NCI-H2227 treated with DMSO at 0.1 percent for 48 hours (cell line): Measurements from ENCODE around the gene FOSL2.

Source experiments
- DNase-seq: peaks from one replicate; lab custom pipeline; 2025; lab: John Stamatoyannopoulos, UW

The FOSL2 gene

DNA sequence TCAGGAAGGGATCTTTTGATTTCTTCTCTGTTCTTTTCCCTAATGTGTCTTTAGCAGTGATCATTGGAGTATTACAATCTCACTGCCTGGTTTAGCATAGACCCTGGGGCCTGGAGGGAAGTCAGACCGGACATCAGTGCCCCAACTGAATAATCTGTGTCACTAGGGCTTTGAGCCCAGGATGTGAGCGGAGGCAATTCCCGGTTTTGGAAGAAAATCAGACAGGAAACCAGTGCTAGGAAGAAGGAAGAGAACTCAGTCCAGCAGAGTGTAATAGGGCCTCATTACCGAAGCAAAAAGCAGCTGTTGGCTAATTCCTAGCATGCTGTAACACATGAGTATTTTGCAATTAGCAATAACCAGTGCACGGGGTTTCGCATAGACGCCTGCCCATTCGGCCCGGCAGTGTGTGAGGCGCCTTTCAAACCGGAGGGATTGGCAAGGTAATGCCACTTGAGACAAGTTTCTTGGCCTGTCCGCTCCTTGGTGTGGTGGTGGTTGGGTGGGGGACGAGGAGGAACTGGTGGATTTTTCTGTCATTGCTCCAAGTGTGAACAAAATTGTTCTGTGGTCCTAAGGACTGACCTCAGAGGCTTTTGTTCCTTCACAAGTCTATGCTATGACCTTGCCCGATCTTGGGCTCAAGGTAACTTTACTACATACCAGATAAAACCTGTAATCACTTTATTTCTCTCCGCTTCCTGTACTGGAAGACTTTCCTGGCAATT is 2.8 kb downstream of the FOSL2 start:
- DNase-seq = no peak

DNA sequence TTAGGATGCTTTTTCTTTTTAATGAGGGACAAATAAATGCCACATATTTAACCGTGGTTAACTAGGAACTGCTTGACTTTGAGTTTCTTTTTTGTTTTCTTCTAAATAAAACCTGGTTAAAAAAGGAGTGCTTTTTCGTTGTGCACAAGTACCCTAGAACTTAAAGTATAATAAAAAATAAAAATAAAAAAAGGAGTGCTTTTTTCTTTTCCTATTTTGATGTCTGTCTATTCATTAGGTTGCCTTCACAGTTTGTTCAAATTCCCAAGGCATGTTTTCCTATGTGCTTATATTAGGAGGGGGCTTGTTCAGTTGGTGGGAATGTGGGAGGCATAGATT is 4.4 kb downstream of the FOSL2 start:
- no peak for DNase-seq

DNA sequence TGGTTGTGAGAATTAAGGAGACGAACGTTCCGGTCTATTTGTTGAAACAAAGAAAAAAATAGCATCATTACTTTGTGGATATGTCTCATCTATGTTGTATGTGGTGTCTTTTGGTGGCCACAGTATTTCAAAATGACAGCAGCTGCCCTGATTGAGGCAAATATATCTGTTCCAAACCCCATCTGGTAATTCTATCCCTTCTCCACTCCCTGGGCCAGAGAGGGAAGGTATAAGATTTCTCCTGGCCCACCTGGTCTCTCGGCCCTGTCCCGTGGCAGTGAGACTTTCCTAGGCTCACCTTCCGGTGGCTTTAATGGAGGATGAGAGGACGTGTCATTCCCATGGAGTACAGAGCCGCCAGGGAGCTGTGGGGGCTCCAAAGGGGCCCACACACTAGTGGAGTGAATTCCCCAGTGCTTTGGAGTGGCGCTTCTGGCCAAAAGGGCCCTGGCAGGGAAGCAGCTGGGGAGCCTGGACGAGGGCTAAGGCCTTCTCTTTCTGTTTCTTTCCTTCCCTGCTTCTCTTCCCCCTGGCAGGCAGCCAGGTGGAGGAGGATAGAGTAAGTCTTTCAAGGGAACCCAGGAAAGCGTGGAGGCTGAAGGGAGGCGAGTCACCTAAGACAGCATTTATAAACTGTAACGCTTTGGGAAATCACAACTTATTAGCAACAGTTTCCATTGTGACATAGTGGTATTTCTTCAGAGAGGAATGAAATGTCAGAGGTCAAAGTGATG is 5.6 kb downstream of the FOSL2 start:
- no peak for DNase-seq

DNA sequence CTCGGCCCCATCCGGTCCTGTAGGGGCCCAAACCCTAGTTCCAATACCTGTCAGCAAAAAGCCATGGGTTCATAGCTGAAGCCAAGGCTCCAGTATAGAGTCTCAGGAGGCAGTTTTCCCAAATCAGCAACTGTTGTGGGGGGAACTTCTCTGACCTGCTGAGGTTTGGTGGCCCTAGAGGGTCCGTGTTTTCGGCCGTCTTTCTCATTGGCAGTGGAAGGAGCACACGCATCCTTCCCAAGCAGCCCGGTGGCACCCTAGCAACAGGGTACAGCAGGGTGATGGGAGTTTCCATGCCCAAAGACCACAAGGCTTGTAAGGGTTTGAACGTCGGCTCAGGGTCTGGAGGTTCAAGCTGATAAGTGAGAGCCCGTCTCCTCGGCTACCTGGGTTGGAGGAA is 6.6 kb downstream of the FOSL2 start:
- no peak for DNase-seq

DNA sequence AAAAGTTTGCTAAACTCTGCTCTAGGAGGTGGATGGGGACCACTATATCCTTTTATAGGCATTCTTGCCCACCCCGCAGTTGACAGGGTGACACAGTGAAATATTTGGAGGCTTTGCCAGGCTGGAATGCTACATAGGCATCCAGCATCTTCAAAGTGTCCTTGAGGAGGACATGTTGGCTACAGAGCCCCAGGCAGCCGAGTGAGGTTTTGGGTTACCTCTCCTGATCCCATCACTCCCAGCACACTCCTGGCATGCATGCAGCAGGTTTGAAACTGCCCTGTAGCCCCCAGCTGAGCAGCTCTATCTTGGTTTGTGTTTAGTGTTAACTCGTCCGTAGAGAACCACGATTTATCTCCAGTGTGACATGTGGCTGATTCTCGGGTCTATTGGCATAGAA is 7.3 kb downstream of the FOSL2 start:
- no peak for DNase-seq

DNA sequence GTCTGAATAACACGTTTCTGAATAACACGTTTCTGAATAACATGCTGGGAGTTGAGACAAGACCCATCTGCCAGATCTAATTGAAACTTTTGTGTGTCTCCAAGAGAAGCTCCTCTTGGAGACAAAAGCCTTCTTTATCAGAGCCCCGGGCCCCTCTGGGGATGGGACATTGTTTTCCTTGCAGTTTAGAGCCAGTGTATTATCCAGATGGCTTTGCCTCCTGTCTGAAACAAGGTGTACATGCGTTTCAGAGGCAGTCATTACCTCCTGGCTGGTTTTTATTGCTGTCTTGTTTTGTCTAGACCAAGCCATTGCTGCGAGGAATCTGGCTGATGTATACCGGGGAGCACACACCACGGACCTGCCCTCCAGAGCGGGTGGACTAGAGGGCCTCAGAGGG is 7.8 kb downstream of the FOSL2 start:
- DNase-seq = no peak

DNA sequence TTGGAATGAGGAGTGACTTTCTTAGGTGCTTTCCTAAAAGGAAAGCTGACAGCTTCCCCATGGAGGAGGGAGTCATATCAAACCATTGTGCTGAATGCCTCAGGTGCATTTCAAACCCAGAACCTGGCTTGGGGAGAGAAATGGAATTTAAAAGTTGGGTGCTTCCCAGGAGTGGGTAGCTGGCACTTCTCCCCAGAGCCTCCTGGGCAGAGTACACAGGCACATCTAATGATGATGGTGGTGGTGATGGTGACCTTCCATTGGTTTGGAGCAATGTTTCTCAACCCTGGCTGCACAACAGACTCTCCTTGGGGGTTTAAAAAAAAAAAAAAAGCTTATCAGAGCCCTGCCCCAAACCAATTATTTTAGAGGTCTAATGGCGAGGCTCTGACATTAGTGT is 8.3 kb downstream of the FOSL2 start:
- no peak for DNase-seq

DNA sequence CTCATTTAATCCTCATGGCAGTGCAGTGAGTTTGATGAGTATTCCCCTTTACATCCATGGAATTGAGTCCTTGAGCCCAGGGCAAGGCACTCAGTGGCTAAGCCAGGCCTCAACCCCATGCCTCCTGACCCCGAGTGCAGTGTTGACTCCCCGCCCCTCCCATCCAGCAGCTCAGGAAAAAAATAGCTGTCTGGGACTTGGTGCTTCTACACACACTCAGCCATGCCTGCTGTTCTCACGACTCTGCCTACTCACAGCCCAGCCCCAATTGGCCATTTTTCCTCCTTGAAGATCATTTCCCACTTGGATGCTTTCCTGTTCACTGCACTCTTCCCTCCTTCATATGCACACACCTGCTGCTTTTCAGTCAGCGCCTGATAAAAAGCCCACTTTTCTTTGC is 8.8 kb downstream of the FOSL2 start:
- DNase-seq = no peak

DNA sequence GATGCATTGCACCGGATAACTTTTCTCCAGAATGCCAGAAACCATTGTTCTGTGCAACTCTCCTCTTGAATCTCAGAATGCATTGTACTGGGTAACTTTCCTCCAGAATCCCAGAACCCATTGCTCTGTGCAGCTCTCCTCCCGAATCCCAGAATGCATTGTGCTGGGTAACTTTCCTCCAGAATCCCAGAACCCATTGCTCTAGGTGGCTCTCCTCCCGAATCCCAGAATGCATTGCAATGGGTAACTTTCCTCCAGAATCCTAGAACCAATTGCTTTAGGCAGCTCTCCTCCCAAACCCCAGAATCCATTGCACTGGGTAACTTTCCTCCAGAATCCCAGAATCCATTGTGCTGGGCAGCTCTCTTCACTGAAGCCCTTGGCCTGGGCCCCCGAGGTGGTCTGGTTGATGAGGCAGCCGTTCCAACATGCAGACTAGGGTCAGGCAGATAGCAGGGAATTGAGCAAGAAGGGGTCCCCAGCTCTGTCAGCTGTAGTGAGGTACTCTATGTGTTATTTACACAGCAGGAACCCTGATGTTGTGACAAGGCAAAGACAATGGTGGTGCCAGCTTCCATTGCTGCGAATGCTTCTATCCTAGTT is 9.4 kb downstream of the FOSL2 start:
- DNase-seq = no peak

DNA sequence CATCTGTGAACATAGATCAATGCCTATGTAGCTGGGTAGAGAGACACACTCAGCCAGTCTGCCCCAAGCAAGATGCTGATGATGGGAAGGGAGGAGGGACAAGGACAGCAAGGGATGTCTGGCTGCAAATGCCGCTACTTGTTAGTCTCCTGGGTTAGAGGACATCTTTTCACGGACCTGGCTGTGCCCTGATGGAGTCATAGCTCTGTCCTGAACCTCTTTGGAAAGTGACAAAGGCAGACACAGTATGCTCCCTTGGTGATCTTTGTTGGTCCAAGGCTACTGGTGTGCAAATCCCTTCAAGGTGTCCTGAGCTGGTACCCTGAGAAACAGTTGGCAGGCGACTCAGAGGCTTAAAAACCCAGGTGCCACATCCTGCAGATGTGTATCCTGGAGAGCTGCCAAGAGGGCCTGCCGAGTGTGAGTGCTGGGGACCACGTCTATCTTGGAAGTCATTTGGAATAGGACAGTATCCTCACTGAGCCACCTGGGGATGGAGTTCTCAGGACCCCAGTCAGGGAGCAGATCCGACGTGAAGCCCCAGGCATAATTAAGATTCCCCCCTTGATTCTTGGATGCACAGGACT is 10.8 kb downstream of the FOSL2 start:
- no peak for DNase-seq

DNA sequence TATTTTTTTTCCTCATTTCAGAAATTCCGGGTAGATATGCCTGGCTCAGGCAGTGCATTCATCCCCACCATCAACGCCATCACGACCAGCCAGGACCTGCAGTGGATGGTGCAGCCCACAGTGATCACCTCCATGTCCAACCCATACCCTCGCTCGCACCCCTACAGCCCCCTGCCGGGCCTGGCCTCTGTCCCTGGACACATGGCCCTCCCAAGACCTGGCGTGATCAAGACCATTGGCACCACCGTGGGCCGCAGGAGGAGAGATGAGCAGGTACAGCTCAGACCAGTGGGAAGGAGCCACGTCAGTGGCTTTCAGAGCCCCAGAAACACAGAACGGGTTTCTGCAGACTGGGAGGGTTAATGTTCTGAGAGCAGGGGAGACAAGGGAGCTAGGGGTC is 11.4 kb downstream of the FOSL2 start:
- DNase-seq = no peak

DNA sequence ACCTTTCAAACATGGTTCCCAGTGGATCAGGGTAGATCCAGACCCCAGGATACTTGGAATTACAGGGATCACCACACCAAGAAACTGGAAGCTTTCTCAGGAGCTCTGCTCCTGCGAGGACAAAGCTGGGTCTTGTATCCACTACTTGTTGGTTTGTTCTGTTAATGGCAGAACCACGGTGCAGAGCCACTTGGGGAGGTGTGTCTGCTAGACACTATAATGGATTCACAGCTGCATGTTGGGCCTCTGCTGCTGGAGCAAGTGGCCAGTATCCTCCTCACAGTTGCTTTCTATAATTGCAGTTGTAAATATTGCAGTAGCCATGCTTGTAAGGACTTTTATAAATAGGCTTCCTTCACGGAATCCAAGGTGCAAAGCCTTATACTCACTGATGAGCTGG is 12.9 kb downstream of the FOSL2 start:
- DNase-seq = no peak

DNA sequence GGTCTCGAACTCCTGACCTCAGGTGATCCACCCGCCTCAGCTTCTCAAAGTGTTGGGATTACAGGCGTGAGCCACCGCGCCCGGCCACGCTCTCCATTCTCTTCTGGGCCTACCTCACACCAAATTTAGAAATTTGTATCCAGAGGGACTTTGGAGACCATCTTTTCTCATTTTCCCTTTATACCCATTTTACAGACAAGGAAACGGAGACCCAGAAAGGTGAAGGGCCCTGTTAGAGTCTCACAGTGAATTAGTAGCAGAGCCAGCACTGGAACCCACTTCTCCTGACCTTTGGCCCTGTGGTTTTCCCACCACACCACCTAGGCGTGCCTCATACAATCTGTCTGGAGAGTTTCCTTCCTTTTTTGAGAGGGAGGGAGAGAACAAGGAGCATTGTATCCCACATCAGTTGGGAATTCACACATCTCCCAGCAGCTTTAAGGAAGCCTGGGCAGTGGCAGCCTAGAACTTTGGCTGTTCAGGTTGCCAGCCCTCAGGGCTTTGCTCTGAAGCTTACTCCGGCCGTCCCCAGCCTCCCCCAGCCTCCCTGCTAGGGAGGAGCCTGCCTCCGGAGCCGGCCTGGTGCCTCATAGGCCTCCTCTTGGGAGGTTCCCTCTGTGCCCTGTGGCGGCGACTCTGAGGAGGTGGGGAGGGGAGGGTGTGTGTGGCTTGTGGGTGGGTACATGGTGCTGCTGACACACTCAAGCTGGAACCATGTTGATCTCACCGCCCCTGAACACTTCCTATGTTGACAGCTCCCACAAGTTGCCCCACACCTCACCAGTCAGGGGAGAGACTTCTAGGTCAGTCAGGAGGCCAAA is 13.8 kb downstream of the FOSL2 start:
- no peak for DNase-seq

DNA sequence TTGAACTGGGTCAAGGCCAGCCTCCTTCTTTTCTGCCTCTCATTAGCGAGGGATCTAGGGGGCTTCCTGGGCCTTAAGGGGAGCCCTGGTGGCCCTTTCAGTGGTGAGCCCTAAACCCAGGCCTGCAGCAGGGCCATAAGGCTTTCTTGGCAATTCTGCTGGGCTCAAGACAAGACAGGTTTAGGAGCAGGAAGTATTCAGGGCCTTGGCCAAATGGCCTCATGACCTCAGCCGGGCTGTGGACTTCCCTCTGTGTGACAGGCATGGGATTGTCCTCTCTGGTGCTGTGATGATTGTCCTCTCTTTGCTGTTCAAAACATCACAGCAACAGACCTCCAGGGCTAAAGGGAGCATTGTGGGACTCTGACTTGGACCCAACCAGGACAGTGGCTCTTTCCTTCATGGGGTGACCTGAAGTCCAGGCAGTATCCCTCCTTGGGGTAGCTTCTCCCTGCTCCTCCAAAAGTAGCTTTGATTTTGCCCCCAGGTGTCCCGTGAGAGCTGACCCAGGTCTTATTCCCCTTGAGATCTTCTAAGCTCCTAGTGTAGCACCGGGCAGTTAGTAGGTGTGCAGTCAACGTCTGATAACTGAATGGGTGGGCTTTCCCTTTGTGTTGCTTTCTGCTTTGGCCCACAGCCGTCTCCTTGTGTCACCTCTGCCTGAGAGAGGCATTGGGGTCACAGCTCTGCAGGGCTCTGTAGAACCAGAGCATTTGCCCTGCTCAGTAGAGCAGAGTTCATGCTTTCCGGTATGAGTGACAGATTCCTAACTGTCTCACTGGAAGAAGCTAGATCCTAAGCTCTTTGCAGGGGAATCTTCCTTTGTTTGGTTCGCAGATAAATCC is 14.7 kb downstream of the FOSL2 start:
- DNase-seq = no peak

DNA sequence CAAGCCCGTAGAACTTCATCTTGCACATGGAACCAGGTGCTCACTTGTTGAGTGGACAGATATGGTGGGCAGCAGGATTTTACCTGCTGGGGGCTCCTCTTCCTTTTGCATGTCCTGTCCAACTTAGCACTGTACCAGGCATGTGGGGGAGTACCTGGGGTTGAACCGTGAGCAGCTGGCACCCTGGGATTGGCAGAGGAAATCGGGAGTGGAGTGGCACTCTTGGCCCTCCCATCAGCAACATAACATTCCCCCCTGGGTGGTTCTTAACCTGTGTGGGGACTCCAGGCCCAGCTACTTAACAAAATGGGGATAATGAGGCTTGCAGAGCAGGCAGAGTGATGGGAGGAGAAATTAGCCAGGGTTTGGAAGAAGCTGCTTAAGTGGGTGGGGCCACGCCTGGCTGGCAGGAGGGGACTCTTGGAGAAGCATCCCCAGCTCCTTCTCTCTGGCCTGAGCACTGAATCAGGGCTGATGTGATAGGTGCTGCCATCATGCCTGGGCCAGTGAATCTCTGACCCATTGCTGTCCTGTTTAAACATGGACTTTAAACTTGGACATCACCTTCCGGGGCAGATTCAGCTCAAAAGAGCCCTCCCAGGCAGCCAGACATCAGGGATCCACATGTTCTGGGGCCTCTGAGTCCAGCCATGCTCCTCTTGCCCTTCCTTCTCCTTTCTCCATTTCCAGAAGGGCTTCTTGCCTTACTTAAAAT is 15.5 kb downstream of the FOSL2 start:
- no peak for DNase-seq

DNA sequence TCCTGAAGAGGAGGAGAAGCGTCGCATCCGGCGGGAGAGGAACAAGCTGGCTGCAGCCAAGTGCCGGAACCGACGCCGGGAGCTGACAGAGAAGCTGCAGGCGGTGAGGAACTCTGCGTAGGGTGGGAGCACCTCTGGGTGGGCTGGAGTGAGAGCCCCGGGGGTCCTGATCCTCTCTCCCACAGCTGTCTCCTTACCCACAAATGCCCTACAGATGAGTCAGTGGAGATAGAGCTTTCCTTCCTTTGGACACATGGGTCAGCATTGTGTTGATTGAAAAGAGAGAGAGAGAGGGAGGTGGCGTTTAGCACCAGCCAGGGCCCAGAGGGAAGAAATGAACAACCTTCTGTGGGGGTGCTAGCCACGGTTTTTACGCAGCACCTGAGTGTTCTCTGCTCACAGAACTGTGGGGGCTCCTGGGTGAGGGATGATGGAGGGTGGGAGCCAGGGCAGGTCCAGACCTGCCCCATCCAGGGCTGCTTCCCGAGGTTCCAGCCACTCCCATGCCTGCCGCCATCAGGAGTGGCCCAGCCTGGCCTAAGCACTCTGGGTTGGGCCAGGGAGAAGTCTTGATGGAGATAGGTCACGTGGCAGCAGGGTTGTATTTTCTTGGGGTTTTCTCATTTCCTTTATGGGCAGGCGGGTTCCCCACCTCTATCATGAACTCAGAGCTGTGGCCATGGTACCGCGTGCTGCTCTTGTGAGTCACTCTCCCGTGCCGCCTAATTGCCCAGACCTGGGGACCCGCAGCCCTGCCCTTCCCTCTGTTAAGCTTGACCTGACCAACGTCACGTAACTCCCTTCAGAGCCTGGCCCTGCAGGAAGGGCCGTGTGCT is 16.3 kb downstream of the FOSL2 start:
- DNase-seq = no peak

DNA sequence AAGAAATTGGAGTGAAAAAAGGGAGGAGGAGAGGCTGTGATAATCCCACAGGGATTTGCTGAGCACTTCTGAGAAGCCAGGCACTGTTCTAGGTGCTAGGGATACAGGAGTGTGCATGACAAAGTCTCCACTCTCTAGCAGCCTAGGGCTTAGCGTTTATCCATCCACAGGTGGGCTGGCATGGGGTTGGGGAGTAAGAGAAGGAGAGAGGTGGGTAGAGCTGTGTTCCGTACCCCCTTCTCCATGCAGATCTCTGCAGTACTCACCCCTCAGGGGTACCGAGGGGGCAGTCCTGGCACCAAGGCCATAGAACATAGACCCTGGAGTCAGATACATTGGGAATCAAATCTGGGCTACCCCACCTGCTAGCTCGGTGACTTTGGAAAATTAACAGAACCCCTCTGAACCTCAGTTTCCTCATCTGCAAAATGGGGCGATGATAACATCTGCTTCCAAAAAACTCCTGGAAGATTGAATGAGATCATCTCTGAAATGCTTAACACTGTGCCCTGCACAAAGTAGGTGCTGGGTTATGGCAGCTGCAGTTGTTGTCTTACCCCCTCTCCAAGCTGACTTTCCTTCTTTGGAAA is 18.6 kb downstream of the FOSL2 start:
- no peak for DNase-seq

DNA sequence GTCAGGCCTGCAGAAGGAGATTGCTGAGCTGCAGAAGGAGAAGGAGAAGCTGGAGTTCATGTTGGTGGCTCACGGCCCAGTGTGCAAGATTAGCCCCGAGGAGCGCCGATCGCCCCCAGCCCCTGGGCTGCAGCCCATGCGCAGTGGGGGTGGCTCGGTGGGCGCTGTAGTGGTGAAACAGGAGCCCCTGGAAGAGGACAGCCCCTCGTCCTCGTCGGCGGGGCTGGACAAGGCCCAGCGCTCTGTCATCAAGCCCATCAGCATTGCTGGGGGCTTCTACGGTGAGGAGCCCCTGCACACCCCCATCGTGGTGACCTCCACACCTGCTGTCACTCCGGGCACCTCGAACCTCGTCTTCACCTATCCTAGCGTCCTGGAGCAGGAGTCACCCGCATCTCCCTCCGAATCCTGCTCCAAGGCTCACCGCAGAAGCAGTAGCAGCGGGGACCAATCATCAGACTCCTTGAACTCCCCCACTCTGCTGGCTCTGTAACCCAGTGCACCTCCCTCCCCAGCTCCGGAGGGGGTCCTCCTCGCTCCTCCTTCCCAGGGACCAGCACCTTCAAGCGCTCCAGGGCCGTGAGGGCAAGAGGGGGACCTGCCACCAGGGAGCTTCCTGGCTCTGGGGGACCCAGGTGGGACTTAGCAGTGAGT is 19.4 kb downstream of the FOSL2 start:
- no peak for DNase-seq

DNA sequence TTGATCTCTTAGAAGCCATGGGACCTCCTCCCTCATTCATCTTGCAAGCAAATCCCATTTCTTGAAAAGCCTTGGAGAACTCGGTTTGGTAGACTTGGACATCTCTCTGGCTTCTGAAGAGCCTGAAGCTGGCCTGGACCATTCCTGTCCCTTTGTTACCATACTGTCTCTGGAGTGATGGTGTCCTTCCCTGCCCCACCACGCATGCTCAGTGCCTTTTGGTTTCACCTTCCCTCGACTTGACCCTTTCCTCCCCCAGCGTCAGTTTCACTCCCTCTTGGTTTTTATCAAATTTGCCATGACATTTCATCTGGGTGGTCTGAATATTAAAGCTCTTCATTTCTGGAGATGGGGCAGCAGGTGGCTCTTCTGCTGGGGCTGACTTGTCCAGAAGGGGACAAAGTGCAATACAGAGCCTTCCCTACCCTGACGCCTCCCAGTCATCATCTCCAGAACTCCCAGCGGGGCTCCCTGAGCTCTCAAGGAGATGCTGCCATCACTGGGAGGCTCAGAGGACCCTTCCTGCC is 20.0 kb downstream of the FOSL2 start:
- DNase-seq = no peak
